ENCODE measurements around the gene HBE1. TPM values are rescaled to one million over a fixed set of nuclear protein-coding genes. Genes with fewer than 3 reads are reported as not detected.
"Not testable (repeated sequence)": the region's sequence is repeated elsewhere in the genome, so short reads cannot be mapped to it uniquely, and the experiment has no call there.

HBE1 gene
- total RNA-seq, 1 donor from 2014 or later, result not detected

GRCh38 chr11:5265832-5266231, 3.9 kb downstream of the HBE1 start:
- TF ChIP-seq, protein P1, sequence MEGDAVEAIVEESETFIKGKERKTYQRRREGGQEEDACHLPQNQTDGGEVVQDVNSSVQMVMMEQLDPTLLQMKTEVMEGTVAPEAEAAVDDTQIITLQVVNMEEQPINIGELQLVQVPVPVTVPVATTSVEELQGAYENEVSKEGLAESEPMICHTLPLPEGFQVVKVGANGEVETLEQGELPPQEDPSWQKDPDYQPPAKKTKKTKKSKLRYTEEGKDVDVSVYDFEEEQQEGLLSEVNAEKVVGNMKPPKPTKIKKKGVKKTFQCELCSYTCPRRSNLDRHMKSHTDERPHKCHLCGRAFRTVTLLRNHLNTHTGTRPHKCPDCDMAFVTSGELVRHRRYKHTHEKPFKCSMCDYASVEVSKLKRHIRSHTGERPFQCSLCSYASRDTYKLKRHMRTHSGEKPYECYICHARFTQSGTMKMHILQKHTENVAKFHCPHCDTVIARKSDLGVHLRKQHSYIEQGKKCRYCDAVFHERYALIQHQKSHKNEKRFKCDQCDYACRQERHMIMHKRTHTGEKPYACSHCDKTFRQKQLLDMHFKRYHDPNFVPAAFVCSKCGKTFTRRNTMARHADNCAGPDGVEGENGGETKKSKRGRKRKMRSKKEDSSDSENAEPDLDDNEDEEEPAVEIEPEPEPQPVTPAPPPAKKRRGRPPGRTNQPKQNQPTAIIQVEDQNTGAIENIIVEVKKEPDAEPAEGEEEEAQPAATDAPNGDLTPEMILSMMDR (IDR thresholded peaks at IDR 0.05; ENCODE audit: unreplicated experiment), result no peak
- peaks cover 6% of the 10 kb centered on the region for H3K9me3 Mint-ChIP-seq (ENCODE audit: low read depth)
- H3K27me3 Mint-ChIP-seq, result no peaks in the 10 kb centered on the region
- no peak overlapping the region for H3K27ac Mint-ChIP-seq
- H3K36me3 Mint-ChIP-seq (ENCODE audit: insufficient read depth), result no peaks in the 10 kb centered on the region
- H3K4me3 Mint-ChIP-seq (ENCODE audit: low read depth), result no peak overlapping the region
- no peak for DNase-seq (ENCODE audit: low spot score, unreplicated experiment)
- no peaks in the 10 kb centered on the region for H3K4me1 Mint-ChIP-seq (ENCODE audit: low read depth)

GRCh38 chr11:5258543-5259262, 11.0 kb downstream of the HBE1 start:
- Mint-ChIP-seq H3K36me3 (ENCODE audit: insufficient read depth) (no peaks in the 10 kb centered on the region), H3K4me3 (ENCODE audit: low read depth) (no peak overlapping the region), H3K27ac (no peak overlapping the region), H3K4me1 (ENCODE audit: low read depth) (peaks cover 7% of the 10 kb centered on the region), H3K27me3 (no peaks in the 10 kb centered on the region), H3K9me3 (ENCODE audit: low read depth) (peaks cover 6% of the 10 kb centered on the region)
- no peak for DNase-seq (ENCODE audit: low spot score, unreplicated experiment)
- TF ChIP-seq, protein P1 (IDR thresholded peaks at IDR 0.05; ENCODE audit: unreplicated experiment), result no peak

GRCh38 chr11:5257296-5257695, 12.4 kb downstream of the HBE1 start:
- peaks cover 6% of the 10 kb centered on the region for H3K27me3 Mint-ChIP-seq
- TF ChIP-seq, protein P1 (IDR thresholded peaks at IDR 0.05; ENCODE audit: unreplicated experiment), result no peak
- H3K36me3 Mint-ChIP-seq (ENCODE audit: insufficient read depth), result no peaks in the 10 kb centered on the region
- peaks cover 7% of the 10 kb centered on the region for H3K4me1 Mint-ChIP-seq (ENCODE audit: low read depth)
- DNase-seq (ENCODE audit: low spot score, unreplicated experiment), result no peak
- H3K9me3 Mint-ChIP-seq (ENCODE audit: low read depth), result peaks cover 6% of the 10 kb centered on the region
- no peak overlapping the region for H3K4me3 Mint-ChIP-seq (ENCODE audit: low read depth)
- no peak overlapping the region for H3K27ac Mint-ChIP-seq

DNA sequence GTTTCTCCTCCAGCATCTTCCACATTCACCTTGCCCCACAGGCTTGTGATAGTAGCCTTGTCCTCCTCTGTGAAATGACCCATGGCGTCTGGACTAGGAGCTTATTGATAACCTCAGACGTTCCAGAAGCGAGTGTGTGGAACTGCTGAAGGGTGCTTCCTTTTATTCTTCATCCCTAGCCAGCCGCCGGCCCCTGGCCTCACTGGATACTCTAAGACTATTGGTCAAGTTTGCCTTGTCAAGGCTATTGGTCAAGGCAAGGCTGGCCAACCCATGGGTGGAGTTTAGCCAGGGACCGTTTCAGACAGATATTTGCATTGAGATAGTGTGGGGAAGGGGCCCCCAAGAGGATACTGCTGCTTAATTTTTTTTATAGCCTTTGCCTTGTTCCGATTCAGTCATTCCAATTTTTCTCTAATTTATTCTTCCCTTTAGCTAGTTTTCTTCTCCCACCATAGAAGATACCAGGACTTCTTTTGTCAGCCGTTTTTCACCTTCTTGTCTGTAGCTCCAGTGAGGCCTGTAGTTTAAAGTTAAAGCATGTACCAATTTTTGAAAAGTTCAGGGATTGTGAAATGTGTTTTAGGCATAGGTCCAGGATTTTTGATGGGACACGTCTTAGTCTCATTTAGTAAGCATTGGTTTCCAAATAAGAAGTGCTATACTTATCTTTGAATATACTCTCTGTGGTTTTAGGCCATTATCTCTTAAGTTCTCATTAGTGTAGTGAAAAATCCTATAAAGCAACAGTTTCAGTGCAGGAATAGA, 14.9 kb downstream of the HBE1 start, which contains the start of gene HBG2:
Gene HBG2, minus strand, starts transcription at position 136 of the 768 bp plus-strand sequence. Its CDS starts 53 bp downstream, at position 83.
- not testable (repeated sequence) for DNase-seq (ENCODE audit: low spot score, unreplicated experiment); H3K36me3 Mint-ChIP-seq (ENCODE audit: insufficient read depth); H3K4me1 Mint-ChIP-seq (ENCODE audit: low read depth); H3K9me3 Mint-ChIP-seq (ENCODE audit: low read depth); H3K27me3 Mint-ChIP-seq; H3K4me3 Mint-ChIP-seq (ENCODE audit: low read depth); H3K27ac Mint-ChIP-seq

GRCh38 chr11:5254023-5254422, 15.7 kb downstream of the HBE1 start:
- not testable (repeated sequence) for H3K9me3 Mint-ChIP-seq (ENCODE audit: low read depth); DNase-seq (ENCODE audit: low spot score, unreplicated experiment); H3K36me3 Mint-ChIP-seq (ENCODE audit: insufficient read depth); H3K27ac Mint-ChIP-seq; H3K4me1 Mint-ChIP-seq (ENCODE audit: low read depth); H3K4me3 Mint-ChIP-seq (ENCODE audit: low read depth); H3K27me3 Mint-ChIP-seq

DNA sequence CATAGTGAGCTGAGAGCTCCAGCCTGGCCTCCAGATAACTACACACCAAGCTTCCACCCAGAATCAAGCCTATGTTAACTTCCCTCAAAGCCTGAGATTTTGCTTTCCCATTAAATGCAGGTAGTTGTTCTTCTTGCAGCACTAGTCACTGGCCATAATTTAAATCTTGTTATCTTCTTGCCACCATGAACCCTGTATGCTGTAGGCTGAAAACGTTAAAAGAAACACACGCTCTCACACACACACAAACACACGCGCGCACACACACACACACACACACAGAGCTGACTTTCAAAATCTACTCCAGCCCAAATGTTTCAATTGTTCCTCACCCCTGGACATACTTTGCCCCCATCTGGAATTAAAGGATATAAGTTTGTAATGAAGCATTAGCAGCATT, 16.3 kb downstream of the HBE1 start:
- DNase-seq (ENCODE audit: low spot score, unreplicated experiment); H3K27me3 Mint-ChIP-seq; H3K36me3 Mint-ChIP-seq (ENCODE audit: insufficient read depth); H3K4me1 Mint-ChIP-seq (ENCODE audit: low read depth); H3K27ac Mint-ChIP-seq; H3K4me3 Mint-ChIP-seq (ENCODE audit: low read depth); H3K9me3 Mint-ChIP-seq (ENCODE audit: low read depth): not testable (repeated sequence)

All from progenitor cell of endocrine pancreas (in vitro differentiated cells).